ENCODE data around the gene PPM1D. TPM values are rescaled to one million over a fixed set of nuclear protein-coding genes. Genes with fewer than 3 reads are reported as not detected.
"Not testable (repeated sequence)": the region's sequence is repeated elsewhere in the genome, so short reads cannot be mapped to it uniquely, and the experiment has no call there.

PPM1D gene
- 9.1 and 14.2 TPM in 2 replicates for total RNA-seq (2014; rRNA removed; shearing (Covaris generic))
- 16.4 and 16.5 TPM in 2 replicates for total RNA-seq (2022)
- percentile 75 among the genes with signal in this experiment for Bru-seq, nascent RNA
- percentile 60 among the genes with signal in this experiment for BruChase-seq, experiment 1, labeled RNA remaining after a 6-hour chase
- BruChase-seq, experiment 2, labeled RNA remaining after a 2-hour chase = percentile 62 among the genes with signal in this experiment
- long read RNA-seq, full-length matches to known transcripts = 32 of 38 reads
- long read RNA-seq, partial matches to known transcripts = 1 of 38 reads
- long read RNA-seq, other reads (novel, unspliced or antisense) = 5 of 38 reads

- CTCF ChIA-PET (ENCODE audit: unreplicated experiment) = interaction anchor here (0.6 to 0.9 kb wide), 2 partner anchors 12 to 1399 kb away, joined by 3 to 4 read pairs; no protein-coding TSS in a partner anchor
- H3K9me3 ChIP-seq (ENCODE audit: low read length) = no peaks in the 10 kb centered on the region
- intact Hi-C loops (cut with micrococcal nuclease; ENCODE audit: unreplicated experiment) = loop anchor here (2.0 to 5.0 kb wide), 2 partner anchors 37 to 77 kb away; partner anchors contain the start of gene BCAS3
- POLR2A ChIA-PET = interaction anchor here (0.6 to 1.4 kb wide), 9 partner anchors 9 to 511 kb away, joined by 3 to 7 read pairs (median 3); no protein-coding TSS in a partner anchor
- H3K4me1 ChIP-seq (ENCODE audit: insufficient read depth, low read length, poor library complexity, severe bottlenecking) = peaks cover 26% of the 10 kb centered on the region
- H2AFZ ChIP-seq (ENCODE audit: low read length) = peak within 1 kb of the TSS; percentile 87
- H3K36me3 ChIP-seq (ENCODE audit: insufficient read depth, low read length) = no peaks in the 10 kb centered on the region
- peak within 1 kb of the TSS; percentile 89 for H3K4me2 ChIP-seq (ENCODE audit: low read length)
- peaks cover 29% of the 10 kb centered on the region for H4K20me1 ChIP-seq (ENCODE audit: insufficient read depth, low read length)
- H3K4me3 ChIP-seq (ENCODE audit: low read depth, low read length, poor library complexity, severe bottlenecking) = peak within 1 kb of the TSS; percentile 86
- peak; percentile 99 for DNase-seq (ENCODE audit: low spot score)
- H3K27ac ChIP-seq (ENCODE audit: low read depth, low read length, poor library complexity, severe bottlenecking) = peak within 1 kb of the TSS; percentile 78
- no peak for TF ChIP-seq CTCF (conservative IDR thresholded peaks at IDR 0.05; ENCODE audit: low read length)
- no peak for TF ChIP-seq EZH2phosphoT487 (IDR thresholded peaks at IDR 0.05; ENCODE audit: borderline replicate concordance, low read depth, low read length)
- peaks cover 49% of the 10 kb centered on the region for H3K79me2 ChIP-seq (ENCODE audit: insufficient read depth, low read depth, low read length)
- BruUV-seq (replicated peaks) = no TSS peak
- no peaks in the 10 kb centered on the region for H3K9me2 ChIP-seq (ENCODE audit: insufficient read depth, low read length)
Measured at GRCh38 chr17:60599620-60600489, at the start of gene PPM1D. TSS of gene PPM1D (plus strand) at chr17:60600193. CDS start at chr17:60600415, 222 bp downstream.

GRCh38 chr17:60552255-60552654 is 47.7 kb upstream of the PPM1D start:
- POLR2A ChIA-PET = not testable (repeated sequence)

GRCh38 chr17:60554377-60554788 is 45.6 kb upstream of the PPM1D start:
- no peak overlapping the region for H2AFZ ChIP-seq (ENCODE audit: low read length)
- no peaks in the 10 kb centered on the region for H3K36me3 ChIP-seq (ENCODE audit: insufficient read depth, low read length)
- no peak for TF ChIP-seq CTCF (conservative IDR thresholded peaks at IDR 0.05; ENCODE audit: low read length)
- TF ChIP-seq EZH2phosphoT487 (IDR thresholded peaks at IDR 0.05; ENCODE audit: borderline replicate concordance, low read depth, low read length) = no peak
- H3K9me2 ChIP-seq (ENCODE audit: insufficient read depth, low read length) = no peaks in the 10 kb centered on the region
- no peaks in the 10 kb centered on the region for H3K4me1 ChIP-seq (ENCODE audit: insufficient read depth, low read length, poor library complexity, severe bottlenecking)
- DNase-seq (ENCODE audit: low spot score) = no peak
- no peak overlapping the region for H3K4me2 ChIP-seq (ENCODE audit: low read length)
- no peaks in the 10 kb centered on the region for H4K20me1 ChIP-seq (ENCODE audit: insufficient read depth, low read length)
- BruUV-seq (replicated peaks) = no TSS peak
- no peak overlapping the region for H3K27ac ChIP-seq (ENCODE audit: low read depth, low read length, poor library complexity, severe bottlenecking)
- H3K9me3 ChIP-seq (ENCODE audit: low read length) = peaks cover 9% of the 10 kb centered on the region
- H3K4me3 ChIP-seq (ENCODE audit: low read depth, low read length, poor library complexity, severe bottlenecking) = no peak overlapping the region
- no peaks in the 10 kb centered on the region for H3K79me2 ChIP-seq (ENCODE audit: insufficient read depth, low read depth, low read length)
- CTCF ChIA-PET (ENCODE audit: unreplicated experiment) = no interaction called here
- POLR2A ChIA-PET = interaction anchor here (1.3 kb wide), 1 partner anchor 28 kb away, joined by 3 read pairs; the partner anchor contains the start of gene APPBP2
- intact Hi-C loops (cut with micrococcal nuclease; ENCODE audit: unreplicated experiment) = no loop called here

More at GRCh38 chr17:60552255-60552654, 47.7 kb upstream of the PPM1D start:
- DNase-seq (ENCODE audit: low spot score); H3K4me3 ChIP-seq (ENCODE audit: low read depth, low read length, poor library complexity, severe bottlenecking); intact Hi-C loops (cut with micrococcal nuclease; ENCODE audit: unreplicated experiment); CTCF ChIA-PET (ENCODE audit: unreplicated experiment); BruUV-seq (replicated peaks); H4K20me1 ChIP-seq (ENCODE audit: insufficient read depth, low read length); H3K9me3 ChIP-seq (ENCODE audit: low read length); H3K27ac ChIP-seq (ENCODE audit: low read depth, low read length, poor library complexity, severe bottlenecking); H3K9me2 ChIP-seq (ENCODE audit: insufficient read depth, low read length); H3K4me1 ChIP-seq (ENCODE audit: insufficient read depth, low read length, poor library complexity, severe bottlenecking); H2AFZ ChIP-seq (ENCODE audit: low read length); H3K79me2 ChIP-seq (ENCODE audit: insufficient read depth, low read depth, low read length); H3K4me2 ChIP-seq (ENCODE audit: low read length); H3K36me3 ChIP-seq (ENCODE audit: insufficient read depth, low read length): not testable (repeated sequence)
